GM21447 (cell line): ENCODE results near the gene KIAA0586.
"Not testable (repeated sequence)": the region's sequence is repeated elsewhere in the genome, so short reads cannot be mapped to it uniquely, and the experiment has no call there.

ENCODE experiments used
- ATAC-seq: cut with Tn5 transposase; IDR thresholded peaks from one replicate; pipeline ENCODE4 v1.9.1; 2021; ENCODE audit not compliant: unreplicated experiment

KIAA0586 gene

DNA sequence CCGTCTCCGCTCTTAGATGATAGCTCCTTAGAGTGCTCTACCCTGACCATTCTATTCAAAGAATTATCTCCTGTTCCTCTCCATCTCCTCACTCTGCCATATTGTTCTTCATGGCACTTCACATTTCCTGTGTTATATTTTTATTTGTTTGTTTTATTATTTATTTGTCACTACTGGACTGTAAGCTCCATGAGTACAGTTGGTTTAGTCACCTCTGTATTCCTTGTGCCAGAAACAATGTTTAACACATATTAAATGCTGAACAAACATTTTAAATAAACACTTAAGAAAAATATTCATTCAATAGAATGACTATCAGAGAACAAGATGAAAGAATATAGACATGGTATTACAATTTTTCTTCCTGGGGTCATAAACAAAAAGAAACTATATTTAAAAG, 35.6 kb downstream of the KIAA0586 start:
- no peak for ATAC-seq

DNA sequence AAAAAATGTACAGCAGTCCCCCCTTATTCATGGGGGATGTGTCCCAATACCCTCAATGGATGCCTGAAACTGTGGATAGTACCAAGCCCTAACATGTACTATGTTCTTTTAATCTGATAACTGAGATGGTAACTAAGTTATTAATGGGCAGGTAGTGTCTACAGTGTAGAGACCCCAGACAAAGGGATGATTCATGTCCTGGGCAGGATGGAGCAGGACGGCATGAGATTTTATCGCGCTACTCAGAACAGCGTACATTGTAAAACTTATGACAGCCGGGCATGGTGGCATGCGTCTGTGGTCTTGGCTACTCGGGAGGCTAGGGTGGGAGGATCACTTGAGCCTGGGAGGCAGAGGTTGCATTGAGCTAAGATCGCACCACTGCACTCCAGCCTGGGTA, 37.1 kb downstream of the KIAA0586 start:
- ATAC-seq = no peak

DNA sequence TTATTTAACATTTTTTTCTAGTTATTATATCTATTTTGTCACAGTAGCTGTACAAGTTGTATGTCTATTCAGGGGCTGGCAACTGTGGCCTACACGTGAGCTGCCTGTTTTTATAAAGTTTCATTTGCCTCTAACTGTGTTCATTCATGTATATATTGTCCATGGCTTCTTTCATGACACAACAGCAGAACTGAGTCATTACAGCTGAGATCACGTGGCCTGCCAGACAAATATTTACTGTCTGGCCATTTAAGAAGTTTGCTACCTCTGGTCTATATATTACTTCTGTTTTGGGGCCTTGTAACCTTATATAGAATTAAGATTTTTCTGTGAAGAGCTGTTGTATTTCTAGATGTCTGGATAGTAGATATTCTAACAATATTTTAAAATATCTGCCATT, 37.9 kb downstream of the KIAA0586 start:
- ATAC-seq = no peak

DNA sequence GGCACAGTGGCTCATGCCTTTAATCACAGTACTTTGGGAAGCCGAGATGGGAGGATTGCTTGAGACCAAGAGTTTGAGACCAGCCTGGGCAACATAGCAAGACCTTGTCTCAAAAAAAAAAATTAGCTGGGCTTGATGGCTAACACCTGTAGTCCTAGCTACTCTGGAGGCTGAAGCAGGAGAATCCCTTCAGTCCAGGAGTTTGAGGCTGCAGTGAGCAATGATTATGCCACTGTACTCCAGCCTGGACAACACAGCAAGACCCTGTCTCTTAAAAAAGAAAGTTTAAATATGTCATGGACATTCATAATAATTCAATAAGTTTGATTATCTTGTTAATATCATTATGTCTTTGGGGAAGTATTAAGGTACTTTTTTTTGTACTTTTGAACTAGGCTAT, 38.9 kb downstream of the KIAA0586 start:
- no peak for ATAC-seq

DNA sequence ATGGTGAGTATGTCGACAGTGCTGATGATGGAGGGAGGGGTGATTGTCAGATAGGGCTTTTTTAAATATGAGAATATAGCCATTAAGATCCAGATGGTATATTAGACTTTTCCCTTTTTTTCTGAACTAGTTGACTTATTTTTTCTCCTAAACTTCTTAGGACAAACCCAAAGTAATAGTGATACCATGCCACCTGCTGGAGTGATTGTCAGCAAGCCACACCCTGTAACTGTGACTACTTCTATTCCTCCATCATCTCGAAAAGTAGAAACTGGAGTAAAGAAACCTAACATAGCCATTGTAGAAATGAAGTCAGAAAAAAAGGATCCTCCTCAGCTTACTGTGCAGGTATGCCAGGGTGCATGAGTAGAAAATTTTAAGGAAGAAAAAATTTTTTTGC, 40.1 kb downstream of the KIAA0586 start:
- no peak for ATAC-seq

DNA sequence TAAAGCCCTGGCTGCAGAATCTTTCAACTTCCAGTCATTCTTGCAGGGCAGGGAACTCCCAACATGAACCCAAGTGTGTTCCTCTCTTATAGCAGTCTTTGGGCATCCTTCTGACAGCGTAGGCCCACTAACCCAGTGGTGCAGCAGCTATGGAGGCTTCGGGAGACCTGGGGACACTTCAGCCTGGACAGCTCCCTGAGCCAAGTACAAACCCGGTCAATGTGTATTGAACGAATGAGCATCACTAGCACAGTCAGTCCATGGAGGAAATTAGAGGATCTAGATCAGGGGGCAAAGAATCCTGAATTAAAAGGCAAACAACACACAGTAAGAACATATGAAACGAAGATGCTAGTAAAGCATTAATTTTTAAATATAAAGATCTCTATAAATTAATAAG, 41.8 kb downstream of the KIAA0586 start:
- no peak for ATAC-seq

DNA sequence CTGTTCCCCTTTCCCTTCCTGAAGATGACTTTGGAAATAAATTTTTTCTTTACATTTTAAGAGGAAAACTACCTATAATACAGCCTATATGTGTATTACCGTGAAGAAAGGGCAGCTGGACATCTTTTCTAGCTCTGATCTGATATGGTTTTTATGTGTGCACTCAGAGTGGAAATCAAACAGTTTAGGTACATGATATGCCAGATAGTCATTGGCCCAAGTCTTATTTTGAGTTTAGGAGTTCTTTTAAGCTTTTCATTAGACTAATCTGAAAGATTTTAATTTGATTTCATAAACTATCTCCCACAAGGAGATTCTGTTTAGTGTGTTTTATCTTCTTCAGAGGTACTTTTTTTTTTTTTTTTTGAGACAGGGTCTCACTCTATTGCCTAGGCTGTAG, 48.8 kb downstream of the KIAA0586 start:
- no peak for ATAC-seq

DNA sequence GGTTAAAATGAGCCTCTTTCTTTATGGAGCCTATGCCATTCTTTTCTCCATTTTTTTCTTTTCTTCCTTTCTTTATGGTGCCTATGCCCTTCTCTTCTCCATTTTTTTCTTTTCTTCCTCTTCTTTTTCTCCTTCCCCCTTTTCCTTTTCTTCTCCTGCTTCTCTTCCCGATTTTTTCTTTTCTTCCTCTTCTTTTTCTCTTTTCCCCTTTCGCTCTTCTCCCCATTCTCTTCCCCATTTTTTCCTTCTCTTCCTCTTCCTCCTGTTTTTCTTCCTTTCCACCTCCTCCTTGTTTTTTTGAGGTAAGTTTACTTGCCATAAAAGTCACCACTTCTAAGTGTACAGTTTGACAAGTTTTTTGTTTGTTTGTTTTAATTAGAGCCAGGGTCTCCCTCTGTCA, 50.1 kb downstream of the KIAA0586 start:
- no peak for ATAC-seq

DNA sequence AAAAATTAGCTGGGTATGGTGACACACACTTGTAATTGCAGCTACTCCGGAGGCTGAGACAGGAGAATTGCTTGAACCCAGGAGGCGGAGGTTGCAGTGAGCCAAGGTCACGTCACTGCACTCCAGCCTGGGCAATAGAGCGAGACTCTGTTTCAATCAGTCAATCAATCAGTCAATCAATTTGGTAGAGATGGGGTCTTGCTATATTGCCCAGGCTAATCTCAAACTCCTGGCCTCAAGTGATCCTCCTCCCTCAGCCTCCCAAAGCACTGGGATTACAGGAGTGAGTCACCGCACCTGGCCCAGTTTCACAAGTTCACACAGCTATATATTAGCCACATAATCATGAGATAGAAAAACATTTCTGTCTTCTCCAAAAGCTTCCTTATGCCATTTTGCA, 50.8 kb downstream of the KIAA0586 start:
- ATAC-seq = not testable (repeated sequence)

DNA sequence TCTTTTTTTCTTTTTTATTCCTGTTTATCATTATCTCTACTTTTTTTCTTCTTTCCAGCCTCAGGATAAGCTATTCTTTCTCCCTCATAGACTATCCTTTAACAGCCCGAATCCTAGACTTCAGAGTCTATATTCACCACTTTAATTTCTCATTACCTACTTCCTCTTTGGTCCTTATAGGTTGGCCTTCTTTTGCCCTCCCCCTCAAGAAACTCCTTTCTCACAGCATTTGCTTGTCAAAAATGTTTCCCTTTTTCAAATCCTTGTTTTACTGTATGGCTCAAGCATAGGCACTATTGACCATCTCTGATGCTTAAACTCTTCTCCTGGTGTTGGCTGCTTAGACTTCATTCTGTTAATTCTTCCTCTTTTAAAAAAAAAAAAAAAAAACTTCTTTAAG, 52.5 kb downstream of the KIAA0586 start:
- ATAC-seq = no peak

DNA sequence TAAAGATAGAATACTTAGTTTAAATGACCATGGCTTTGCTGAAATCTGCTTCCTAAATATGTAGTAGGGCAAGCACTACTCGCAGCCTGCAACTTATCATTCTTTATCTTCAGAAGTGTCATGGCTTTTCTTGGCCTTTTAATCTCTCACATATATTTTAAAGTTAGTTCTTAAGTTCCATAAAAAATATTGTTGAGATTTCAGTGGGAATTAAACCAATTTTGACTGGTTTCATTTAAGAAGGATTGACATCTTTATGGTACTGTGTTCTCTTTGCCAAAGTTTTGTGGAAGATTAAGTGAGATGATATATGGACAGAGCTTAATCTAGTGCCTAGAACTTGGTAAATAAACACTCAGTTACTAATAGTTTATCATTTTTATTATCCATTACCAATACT, 56.7 kb downstream of the KIAA0586 start:
- no peak for ATAC-seq

DNA sequence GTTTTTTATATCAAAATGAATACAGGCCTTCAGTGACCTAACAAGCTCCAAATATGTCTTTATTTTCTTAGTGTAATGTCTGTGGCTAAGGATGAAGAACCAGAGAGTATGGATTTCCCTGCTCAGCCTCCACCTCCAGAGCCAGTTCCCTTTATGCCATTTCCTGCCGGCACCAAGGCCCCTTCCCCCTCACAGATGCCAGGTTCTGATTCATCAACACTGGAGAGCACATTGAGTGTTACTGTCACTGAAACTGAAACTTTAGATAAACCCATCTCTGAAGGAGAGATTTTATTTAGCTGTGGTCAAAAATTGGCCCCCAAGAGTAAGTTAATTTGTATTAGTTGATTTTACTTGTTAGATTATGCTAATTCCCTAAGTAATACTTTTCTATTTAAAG, 61.0 kb downstream of the KIAA0586 start:
- ATAC-seq = no peak

DNA sequence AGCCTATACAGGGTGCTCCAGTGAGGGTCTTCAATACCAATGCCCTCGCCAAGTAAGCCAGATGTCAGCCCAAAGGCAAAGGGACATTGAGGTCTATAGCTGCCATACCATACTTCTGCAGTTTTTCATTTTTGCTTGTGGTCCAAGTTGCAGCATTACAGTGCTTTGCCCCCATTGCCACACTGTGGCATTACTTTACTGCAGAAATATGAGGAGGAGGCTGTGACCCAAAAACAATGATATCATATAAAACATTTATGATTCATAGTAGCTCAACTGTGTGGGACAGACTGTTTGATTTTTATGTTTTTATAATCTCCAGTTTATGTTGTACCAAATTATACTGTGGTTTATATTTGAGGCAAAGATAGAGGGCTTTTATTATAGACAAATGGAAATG, 64.1 kb downstream of the KIAA0586 start:
- ATAC-seq = no peak

DNA sequence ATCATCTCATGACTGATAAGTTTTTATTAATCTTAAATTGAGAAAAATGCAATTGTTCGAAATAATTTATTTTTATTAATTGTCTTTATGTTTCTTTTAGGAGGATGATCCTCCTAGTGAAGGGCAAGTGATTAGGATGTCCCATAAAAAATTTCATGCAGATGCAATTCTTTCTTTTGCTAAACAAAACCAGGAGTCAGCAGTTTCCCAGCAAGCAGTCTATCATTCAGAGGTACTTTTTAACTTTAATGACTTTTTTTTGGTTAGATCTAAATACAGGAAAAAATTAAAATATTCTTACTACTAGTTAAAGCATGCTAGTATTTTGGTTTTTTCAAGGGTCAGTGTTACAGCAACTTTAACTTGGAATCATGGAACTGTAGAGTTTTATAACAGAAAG, 64.5 kb downstream of the KIAA0586 start:
- no peak for ATAC-seq

DNA sequence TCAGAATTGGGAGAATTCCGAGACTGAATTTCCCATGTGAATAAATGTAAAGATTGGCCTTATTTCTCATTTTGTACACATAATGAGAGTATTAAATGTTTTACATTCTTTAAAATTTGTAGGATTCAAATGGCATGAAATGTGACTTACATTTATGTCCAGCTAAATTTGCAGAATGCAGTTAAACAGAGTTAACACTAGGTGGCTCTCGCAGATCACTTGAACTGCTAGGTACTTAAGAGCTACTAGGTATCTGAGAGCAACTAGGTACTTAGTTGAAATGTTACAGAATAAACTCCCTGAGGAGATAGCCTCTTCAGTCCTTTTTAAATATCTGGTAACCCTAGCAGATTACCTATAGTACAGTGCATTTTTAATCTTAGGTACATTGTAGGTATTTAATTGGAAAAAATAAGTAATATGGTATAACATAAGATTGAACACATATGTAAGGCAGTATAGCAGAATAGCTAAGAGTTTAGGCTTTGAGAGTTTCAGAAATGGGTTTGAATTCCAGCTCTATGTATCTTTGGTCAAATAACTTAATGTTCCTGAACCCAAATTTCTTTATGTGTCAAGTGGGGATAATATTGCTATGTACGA, 73.8 kb downstream of the KIAA0586 start:
- no peak for ATAC-seq

DNA sequence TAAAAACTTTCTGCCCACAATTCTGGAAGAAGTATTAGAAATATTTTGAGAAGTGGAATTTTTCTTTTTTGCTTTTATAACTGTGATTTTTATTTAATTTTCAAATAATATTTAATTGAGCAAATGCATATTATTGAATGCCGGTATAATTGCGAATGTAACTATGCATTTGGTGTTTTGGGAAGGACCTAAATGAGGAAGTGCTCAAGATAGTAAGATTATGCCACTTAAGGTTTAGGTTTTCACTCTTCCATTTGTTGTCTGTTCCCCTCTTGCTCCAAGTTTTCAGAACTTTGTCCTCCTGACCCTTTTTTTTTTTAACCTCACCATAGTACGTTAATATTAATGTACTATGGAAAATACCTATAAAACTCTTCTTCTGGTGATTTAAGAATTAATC, 85.8 kb downstream of the KIAA0586 start:
- ATAC-seq = no peak

DNA sequence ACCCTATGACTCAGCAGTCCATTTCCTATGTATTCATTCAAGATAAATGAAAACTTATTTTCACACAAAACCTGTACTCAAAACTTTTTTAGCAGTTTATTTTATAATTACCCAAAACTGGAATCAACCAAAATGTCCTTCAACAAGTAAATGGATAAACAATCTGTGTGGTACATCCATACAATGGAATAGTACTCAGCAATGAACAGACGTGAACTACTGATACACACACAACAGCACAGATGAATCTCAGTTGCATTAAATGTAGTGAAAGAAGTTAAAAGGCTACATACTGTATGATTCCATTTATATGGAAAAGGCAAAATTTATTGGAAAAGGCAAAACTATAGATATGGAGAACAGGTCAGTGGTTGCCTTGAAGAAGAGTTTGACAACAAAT, 90.1 kb downstream of the KIAA0586 start:
- ATAC-seq = no peak

DNA sequence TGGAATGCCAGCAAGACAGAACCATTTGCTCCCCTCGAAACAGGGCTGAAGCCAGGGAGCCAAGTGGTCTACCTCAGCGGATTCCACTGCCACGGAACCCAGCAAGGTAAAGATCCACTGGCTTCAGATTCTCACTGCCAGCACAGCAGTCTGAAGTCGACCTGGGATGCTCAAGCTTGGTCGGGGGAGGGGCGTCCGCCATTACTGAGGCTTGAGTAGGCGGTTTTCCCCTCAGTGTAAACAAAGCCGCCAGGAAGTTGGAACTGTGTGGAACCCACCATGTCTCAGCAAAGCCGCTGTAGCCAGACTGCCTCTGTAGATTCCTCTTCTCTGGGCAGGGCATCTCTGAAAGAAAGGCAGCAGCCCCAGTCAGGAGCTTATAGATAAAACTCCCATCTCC, 98.2 kb downstream of the KIAA0586 start:
- not testable (repeated sequence) for ATAC-seq

DNA sequence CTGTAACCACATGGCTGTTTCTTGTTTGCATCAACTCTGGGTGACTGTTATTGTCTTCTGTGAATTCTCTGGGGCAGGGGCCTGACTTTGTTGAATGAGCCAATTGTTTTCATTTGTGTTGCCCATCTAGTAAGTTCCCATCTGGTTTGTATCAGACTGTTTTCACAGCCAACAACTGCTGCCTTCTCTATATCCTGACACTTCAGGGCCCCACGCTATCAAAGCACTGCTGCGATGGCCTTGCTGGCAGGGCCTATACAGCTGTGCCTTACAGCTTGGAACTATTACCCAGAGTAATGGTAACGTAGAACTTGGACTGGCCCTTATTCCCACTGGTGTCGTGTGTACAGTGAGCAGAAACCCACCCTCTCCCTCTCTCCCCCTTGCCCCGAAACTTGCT, 105.9 kb downstream of the KIAA0586 start:
- ATAC-seq = no peak

DNA sequence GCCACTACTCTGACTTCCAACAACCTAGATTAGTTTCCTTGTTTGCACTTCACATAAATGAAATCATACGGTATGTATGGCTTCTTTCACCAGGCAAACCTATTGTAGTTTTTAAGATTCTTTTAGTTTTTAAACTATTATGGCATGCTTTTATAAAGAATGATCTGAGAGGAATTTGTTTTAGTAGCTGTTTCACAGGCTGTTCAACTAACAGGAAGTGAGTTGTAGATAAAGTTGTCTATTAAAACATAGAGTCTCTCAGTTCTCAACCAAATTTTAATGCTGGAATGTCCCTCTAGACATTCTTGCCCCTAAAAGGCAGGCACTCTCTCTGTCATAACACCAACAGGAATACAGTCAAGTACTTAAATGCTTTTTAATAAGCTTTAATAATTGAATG, 107.5 kb downstream of the KIAA0586 start:
- no peak for ATAC-seq

DNA sequence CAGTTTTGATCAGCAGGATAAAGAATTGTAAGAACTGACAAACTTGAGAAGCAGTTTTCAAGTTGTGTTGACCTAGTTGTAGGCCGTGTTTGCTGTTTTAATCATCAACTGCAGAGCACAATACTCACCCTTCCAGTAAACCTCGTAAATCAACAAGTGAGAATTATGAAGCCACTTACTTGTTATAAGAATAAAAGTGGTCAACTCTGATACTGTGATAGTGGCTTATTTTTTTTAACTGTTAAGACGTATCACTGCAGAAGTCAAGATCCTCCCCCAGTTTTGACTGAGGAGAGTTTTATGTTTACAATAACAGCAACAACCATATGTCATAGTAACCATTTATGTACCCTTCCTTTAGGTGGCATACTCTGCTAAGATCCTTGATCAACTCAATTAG, 109.5 kb downstream of the KIAA0586 start:
- no peak for ATAC-seq

DNA sequence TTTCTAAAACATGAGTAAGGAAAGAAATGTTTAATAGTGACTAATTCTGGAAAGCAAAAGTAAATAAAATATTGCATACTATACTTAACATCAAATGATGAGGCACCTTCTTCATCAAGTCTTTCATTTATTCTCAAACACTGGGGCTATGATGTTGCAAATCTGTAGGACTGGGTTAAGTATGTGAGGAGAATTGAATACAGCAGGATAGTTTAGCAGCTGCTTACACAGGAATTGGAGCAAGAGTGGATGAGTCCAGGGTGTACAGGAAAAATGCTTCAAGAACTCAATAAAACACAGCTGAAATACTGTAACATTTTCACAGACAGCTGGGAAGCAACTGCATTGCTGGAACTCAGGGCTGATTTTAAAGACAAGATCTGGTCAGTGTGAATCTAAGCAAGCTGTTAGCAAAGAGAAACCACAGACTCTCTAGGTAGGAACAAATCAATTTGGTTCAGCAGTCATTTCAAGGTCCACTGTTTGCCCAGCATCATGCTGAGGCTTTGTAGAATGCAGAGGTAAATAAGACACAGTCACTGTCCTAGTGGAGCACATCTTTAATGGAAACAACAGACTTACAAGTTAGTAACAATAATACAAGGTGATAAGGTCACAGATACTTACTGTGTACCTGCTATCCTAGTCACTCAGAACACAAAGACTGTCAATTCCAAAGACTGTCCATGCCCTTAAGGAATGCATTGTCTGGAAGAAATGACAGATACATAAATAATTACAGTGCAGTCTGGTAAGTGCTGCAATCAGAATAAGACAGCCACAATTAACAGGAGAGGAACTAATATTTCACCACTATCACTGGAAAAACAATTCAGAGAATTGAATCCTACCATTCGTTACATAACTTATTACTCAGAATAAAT, 113.5 kb downstream of the KIAA0586 start:
- no peak for ATAC-seq

DNA sequence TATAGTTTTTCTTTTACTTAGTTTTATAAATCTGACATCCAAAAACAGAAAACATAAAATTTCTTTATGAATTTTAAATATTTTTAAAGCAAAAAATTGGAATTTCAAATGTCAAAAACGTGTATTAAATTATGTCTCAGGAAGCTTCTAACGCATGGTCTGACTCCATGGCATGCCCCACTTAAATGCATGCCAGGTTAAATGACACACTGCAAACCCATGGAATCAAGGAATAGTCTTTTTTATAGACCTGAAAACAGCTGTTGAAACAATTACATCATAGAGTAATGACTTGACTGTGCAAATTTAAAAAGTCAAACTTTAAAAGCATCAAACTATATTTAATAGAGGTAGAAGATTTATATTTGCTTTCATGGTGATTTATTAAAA, 114.1 kb downstream of the KIAA0586 start:
- ATAC-seq = no peak
